ENCODE results near the gene GRM1. TPM values are rescaled to one million over a fixed set of nuclear protein-coding genes. Genes with fewer than 3 reads are reported as not detected.

The GRM1 gene
- total RNA-seq, 4 donors from 2014 or later = under 0.01 to 0.19 TPM; not detected in 2

GRCh38 chr6:146301764-146302163 lies 272.9 kb downstream of the GRM1 start:
- no peak overlapping the region for H3K4me3 ChIP-seq
- no peak for DNase-seq (ENCODE audit: extremely low spot score)
- 56% methylated on average over 3 of the region's 3 CpGs for WGBS
- no peaks in the 10 kb centered on the region for H3K36me3 ChIP-seq
- no peaks in the 10 kb centered on the region for H3K4me1 ChIP-seq
- H3K27me3 ChIP-seq = no peaks in the 10 kb centered on the region
- TF ChIP-seq POLR2A (IDR thresholded peaks at IDR 0.05; ENCODE audit: low read depth) (no peak), EP300 (IDR thresholded peaks at IDR 0.05) (no peak), POLR2AphosphoS5 (IDR thresholded peaks at IDR 0.05) (no peak)
- TF ChIP-seq, protein P1, sequence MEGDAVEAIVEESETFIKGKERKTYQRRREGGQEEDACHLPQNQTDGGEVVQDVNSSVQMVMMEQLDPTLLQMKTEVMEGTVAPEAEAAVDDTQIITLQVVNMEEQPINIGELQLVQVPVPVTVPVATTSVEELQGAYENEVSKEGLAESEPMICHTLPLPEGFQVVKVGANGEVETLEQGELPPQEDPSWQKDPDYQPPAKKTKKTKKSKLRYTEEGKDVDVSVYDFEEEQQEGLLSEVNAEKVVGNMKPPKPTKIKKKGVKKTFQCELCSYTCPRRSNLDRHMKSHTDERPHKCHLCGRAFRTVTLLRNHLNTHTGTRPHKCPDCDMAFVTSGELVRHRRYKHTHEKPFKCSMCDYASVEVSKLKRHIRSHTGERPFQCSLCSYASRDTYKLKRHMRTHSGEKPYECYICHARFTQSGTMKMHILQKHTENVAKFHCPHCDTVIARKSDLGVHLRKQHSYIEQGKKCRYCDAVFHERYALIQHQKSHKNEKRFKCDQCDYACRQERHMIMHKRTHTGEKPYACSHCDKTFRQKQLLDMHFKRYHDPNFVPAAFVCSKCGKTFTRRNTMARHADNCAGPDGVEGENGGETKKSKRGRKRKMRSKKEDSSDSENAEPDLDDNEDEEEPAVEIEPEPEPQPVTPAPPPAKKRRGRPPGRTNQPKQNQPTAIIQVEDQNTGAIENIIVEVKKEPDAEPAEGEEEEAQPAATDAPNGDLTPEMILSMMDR (IDR thresholded peaks at IDR 0.05) = no peak
- intact Hi-C loops (cut with DNase I) = no loop called here
- no peak overlapping the region for H3K27ac ChIP-seq (replicated peaks in 1 of 4)
- no peaks in the 10 kb centered on the region for H3K9me3 ChIP-seq

- TF ChIP-seq POLR2AphosphoS5 (IDR thresholded peaks at IDR 0.05) (no peak), EP300 (IDR thresholded peaks at IDR 0.05) (no peak), POLR2A (IDR thresholded peaks at IDR 0.05; ENCODE audit: low read depth) (no peak)
- TF ChIP-seq, protein P1 (IDR thresholded peaks at IDR 0.05) = no peak
- DNase-seq (ENCODE audit: extremely low spot score) = no peak
- Histone ChIP-seq H3K4me1 (no peaks in the 10 kb centered on the region), H3K27ac (replicated peaks in 1 of 4) (no peak overlapping the region), H3K27me3 (no peaks in the 10 kb centered on the region), H3K36me3 (no peaks in the 10 kb centered on the region), H3K4me3 (no peak overlapping the region), H3K9me3 (no peaks in the 10 kb centered on the region)
- intact Hi-C loops (cut with DNase I) = no loop called here
Measured at GRCh38 chr6:146302994-146303393, 274.1 kb downstream of the GRM1 start.

- Histone ChIP-seq H3K27me3 (no peaks in the 10 kb centered on the region), H3K4me3 (no peak overlapping the region), H3K4me1 (no peaks in the 10 kb centered on the region), H3K27ac (replicated peaks in 1 of 4) (no peak overlapping the region), H3K9me3 (no peaks in the 10 kb centered on the region), H3K36me3 (no peaks in the 10 kb centered on the region)
- intact Hi-C loops (cut with DNase I) = no loop called here
- TF ChIP-seq, protein P1 (IDR thresholded peaks at IDR 0.05) = no peak
- no peak for TF ChIP-seq POLR2AphosphoS5 (IDR thresholded peaks at IDR 0.05)
- no peak for TF ChIP-seq POLR2A (IDR thresholded peaks at IDR 0.05; ENCODE audit: low read depth)
- TF ChIP-seq EP300 (IDR thresholded peaks at IDR 0.05) = no peak
- WGBS = 80% methylated on average over 3 of the region's 3 CpGs
- no peak for DNase-seq (ENCODE audit: extremely low spot score)
Measured at GRCh38 chr6:146304181-146304580, 275.3 kb downstream of the GRM1 start.

- no peak for TF ChIP-seq POLR2A (IDR thresholded peaks at IDR 0.05; ENCODE audit: low read depth)
- TF ChIP-seq, protein P1 (IDR thresholded peaks at IDR 0.05) = no peak
- no peaks in the 10 kb centered on the region for H3K36me3 ChIP-seq
- no peak for DNase-seq (ENCODE audit: extremely low spot score)
- intact Hi-C loops (cut with DNase I) = no loop called here
- WGBS = 13% methylated on average over 1 of the region's 1 CpG
- H3K27ac ChIP-seq (replicated peaks in 1 of 4) = no peak overlapping the region
- H3K27me3 ChIP-seq = no peaks in the 10 kb centered on the region
- H3K4me1 ChIP-seq = no peaks in the 10 kb centered on the region
- H3K9me3 ChIP-seq = no peaks in the 10 kb centered on the region
- no peak overlapping the region for H3K4me3 ChIP-seq
Measured at GRCh38 chr6:146305092-146305491, 276.2 kb downstream of the GRM1 start.

GRCh38 chr6:146305951-146306350 lies 277.1 kb downstream of the GRM1 start:
- Histone ChIP-seq H3K27ac (replicated peaks in 1 of 4) (no peak overlapping the region), H3K4me1 (no peaks in the 10 kb centered on the region), H3K4me3 (no peak overlapping the region), H3K27me3 (no peaks in the 10 kb centered on the region), H3K36me3 (no peaks in the 10 kb centered on the region), H3K9me3 (no peaks in the 10 kb centered on the region)
- WGBS = 83% methylated on average over 3 of the region's 3 CpGs
- no peak for TF ChIP-seq POLR2A (IDR thresholded peaks at IDR 0.05; ENCODE audit: low read depth)
- TF ChIP-seq EP300 (IDR thresholded peaks at IDR 0.05) = no peak
- TF ChIP-seq, protein P1 (IDR thresholded peaks at IDR 0.05) = no peak
- no peak for TF ChIP-seq POLR2AphosphoS5 (IDR thresholded peaks at IDR 0.05)
- DNase-seq (ENCODE audit: extremely low spot score) = no peak
- intact Hi-C loops (cut with DNase I) = no loop called here
